Keratinocyte (primary cell): Measurements from ENCODE around the gene ZSWIM9. TPM values are rescaled to one million over a fixed set of nuclear protein-coding genes. Genes with fewer than 3 reads are reported as not detected.
A peak's percentile ranks its signal among the peaks of the same experiment; 100 is the strongest.

Experiments used
- DNase-seq: peaks from one replicate; pipeline ENCODE4 v3.0.0-alpha.2; 2011; ENCODE audit warnings: low read depth, missing footprints, low spot score
- FAIRE-seq: peaks from 2 replicates; lab custom pipeline; 2011; peaks lifted over from hg19 to GRCh38; lab: Jason Lieb, UNC
- H2AFZ ChIP-seq: 2 replicates; pipeline ENCODE4 v1.6.0; 2012; ENCODE audit warnings: low read length, control low read depth, inconsistent platforms; ENCODE audit not compliant: control insufficient read depth
- H3K27ac ChIP-seq: 2 replicates; pipeline ENCODE4 v1.5.1; 2011; ENCODE audit warnings: low read length; ENCODE audit not compliant: control insufficient read depth, insufficient read depth
- H3K27me3 ChIP-seq: 3 replicates; pipeline ENCODE4 v1.6.0; 2011; ENCODE audit warnings: low read length; ENCODE audit not compliant: control insufficient read depth, insufficient read depth; ENCODE audit errors: extremely low read depth
- H3K36me3 ChIP-seq, 2 experiments: 2 replicates in 1 of 2; 3 replicates in 1 of 2; pipeline ENCODE4 v1.5.1; 2011; ENCODE audit warnings: low read length in 2 of 2, mild to moderate bottlenecking in 1 of 2; ENCODE audit not compliant: control insufficient read depth in 2 of 2, insufficient read depth in 2 of 2; ENCODE audit errors: extremely low read depth in 1 of 2
- H3K4me1 ChIP-seq: 3 replicates; pipeline ENCODE4 v1.5.1; 2011; ENCODE audit warnings: low read length; ENCODE audit not compliant: control insufficient read depth, insufficient read depth; ENCODE audit errors: extremely low read depth
- H3K4me2 ChIP-seq: 3 replicates; pipeline ENCODE4 v1.6.0; 2011; ENCODE audit warnings: low read depth, low read length; ENCODE audit not compliant: control insufficient read depth, insufficient read depth; ENCODE audit errors: extremely low read depth
- H3K4me3 ChIP-seq, 3 experiments: fragments of 200-600 bp in 1 of 3; sonication (generic) in 1 of 3; 2 replicates in 2 of 3; 3 replicates in 1 of 3; pipeline ENCODE4 v1.5.1; 2011 to 2016; ENCODE audit warnings: low read length in 3 of 3, mild to moderate bottlenecking in 3 of 3, control low read depth in 2 of 3, inconsistent platforms in 1 of 3, low read depth in 1 of 3, mixed read lengths in 1 of 3, mixed run types in 1 of 3, moderate library complexity in 1 of 3; ENCODE audit not compliant: control insufficient read depth in 2 of 3, insufficient read depth in 2 of 3; ENCODE audit errors: extremely low read depth in 1 of 3
- H3K79me2 ChIP-seq: 2 replicates; pipeline ENCODE4 v1.6.0; 2012; ENCODE audit warnings: low read length; ENCODE audit not compliant: control insufficient read depth, insufficient read depth
- H3K9ac ChIP-seq: 3 replicates; pipeline ENCODE4 v1.6.0; 2011; ENCODE audit warnings: low read length; ENCODE audit not compliant: control insufficient read depth, insufficient read depth; ENCODE audit errors: extremely low read depth
- H3K9me1 ChIP-seq: 3 replicates; pipeline ENCODE4 v1.6.0; 2011; ENCODE audit warnings: low read length; ENCODE audit not compliant: control insufficient read depth, insufficient read depth; ENCODE audit errors: extremely low read depth
- H3K9me3 ChIP-seq: 2 replicates; pipeline ENCODE4 v1.5.1; 2012; ENCODE audit warnings: low read depth, low read length; ENCODE audit not compliant: control insufficient read depth
- H4K20me1 ChIP-seq: 3 replicates; pipeline ENCODE4 v1.6.0; 2011; ENCODE audit warnings: low read length; ENCODE audit not compliant: control insufficient read depth, insufficient read depth; ENCODE audit errors: extremely low read depth
- EZH2 ChIP-seq: IDR thresholded peaks from one replicate; pipeline ENCODE4 v1.6.1; 2012; ENCODE audit warnings: inconsistent platforms, mild to moderate bottlenecking, low read length, moderate library complexity
- dilution Hi-C: fragments of 300-500 bp; cut with MboI; formaldehyde crosslinking; loops from one replicate; pipeline ENCODE4 v1.7.0; 2020; ENCODE audit warnings: low sequenced_read_pairs; ENCODE audit not compliant: extremely low pct_ligation_motif_present
- polyA plus RNA-seq, 5 experiments: library from polyadenylated mRNA; depleted of rRNA in 3 of 5; stranded (reverse) in 3 of 5; stranded (forward) in 1 of 5; unstranded in 1 of 5; fragments of >200 nt; gene quantifications; 1 replicate in 1 of 5; 2 replicates in 3 of 5; 3 replicates in 1 of 5; pipeline versions ENCODE4 v1.2.1 to v1.2.3, GENCODE V29; 2011 to 2012; ENCODE audit warnings: missing spikeins in 2 of 5, low read depth in 1 of 5, low replicate concordance in 1 of 5
- TF ChIP-seq, protein P1 (sequence below), 3 experiments: IDR thresholded peaks in 1 of 3; conservative IDR thresholded peaks in 1 of 3; optimal IDR thresholded peaks in 1 of 3; 2 replicates in 2 of 3; 3 replicates in 1 of 3; pipeline versions ENCODE3 to v1.5.1; 2011; ENCODE audit warnings: low read length in 3 of 3, mild to moderate bottlenecking in 3 of 3, moderate library complexity in 2 of 3, control low read depth in 1 of 3, inconsistent platforms in 1 of 3; ENCODE audit not compliant: insufficient read depth in 2 of 3; ENCODE audit errors: extremely low read depth in 1 of 3

The ZSWIM9 gene
- polyA plus RNA-seq, 1 donor (not counting 4 experiments of a cell fraction or from before 2014, with no cell fraction given) = 0.46 TPM

GRCh38 chr19:48190885-48191284, 20.4 kb downstream of the ZSWIM9 start:
- H3K4me2 ChIP-seq = peak overlapping the region; percentile 4
- no peaks in the 10 kb centered on the region for H3K9me1 ChIP-seq
- no peak overlapping the region for H3K4me3 ChIP-seq
- peaks cover 0 to 1% of the 10 kb centered on the region in 2 experiments for H3K36me3 ChIP-seq
- dilution Hi-C loops = no loop called here
- peak overlapping the region; percentile 0 for H3K27ac ChIP-seq
- no peaks in the 10 kb centered on the region for H3K79me2 ChIP-seq
- H2AFZ ChIP-seq = no peak overlapping the region
- H3K4me1 ChIP-seq = no peaks in the 10 kb centered on the region
- H3K27me3 ChIP-seq = no peaks in the 10 kb centered on the region
- H4K20me1 ChIP-seq = no peaks in the 10 kb centered on the region
- no peak for FAIRE-seq
- no peak for TF ChIP-seq EZH2
- TF ChIP-seq, protein P1, sequence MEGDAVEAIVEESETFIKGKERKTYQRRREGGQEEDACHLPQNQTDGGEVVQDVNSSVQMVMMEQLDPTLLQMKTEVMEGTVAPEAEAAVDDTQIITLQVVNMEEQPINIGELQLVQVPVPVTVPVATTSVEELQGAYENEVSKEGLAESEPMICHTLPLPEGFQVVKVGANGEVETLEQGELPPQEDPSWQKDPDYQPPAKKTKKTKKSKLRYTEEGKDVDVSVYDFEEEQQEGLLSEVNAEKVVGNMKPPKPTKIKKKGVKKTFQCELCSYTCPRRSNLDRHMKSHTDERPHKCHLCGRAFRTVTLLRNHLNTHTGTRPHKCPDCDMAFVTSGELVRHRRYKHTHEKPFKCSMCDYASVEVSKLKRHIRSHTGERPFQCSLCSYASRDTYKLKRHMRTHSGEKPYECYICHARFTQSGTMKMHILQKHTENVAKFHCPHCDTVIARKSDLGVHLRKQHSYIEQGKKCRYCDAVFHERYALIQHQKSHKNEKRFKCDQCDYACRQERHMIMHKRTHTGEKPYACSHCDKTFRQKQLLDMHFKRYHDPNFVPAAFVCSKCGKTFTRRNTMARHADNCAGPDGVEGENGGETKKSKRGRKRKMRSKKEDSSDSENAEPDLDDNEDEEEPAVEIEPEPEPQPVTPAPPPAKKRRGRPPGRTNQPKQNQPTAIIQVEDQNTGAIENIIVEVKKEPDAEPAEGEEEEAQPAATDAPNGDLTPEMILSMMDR (optimal IDR thresholded peaks at IDR 0.05 in 1 of 3, IDR thresholded peaks at IDR 0.05 in 1 of 3, conservative IDR thresholded peaks at IDR 0.05 in 1 of 3; ENCODE audit: extremely low read depth in 1 of 3, insufficient read depth in 2 of 3, low read length in 3 of 3) = no peak
- no peaks in the 10 kb centered on the region for H3K9me3 ChIP-seq
- no peak overlapping the region for H3K9ac ChIP-seq
- no peak for DNase-seq

DNA sequence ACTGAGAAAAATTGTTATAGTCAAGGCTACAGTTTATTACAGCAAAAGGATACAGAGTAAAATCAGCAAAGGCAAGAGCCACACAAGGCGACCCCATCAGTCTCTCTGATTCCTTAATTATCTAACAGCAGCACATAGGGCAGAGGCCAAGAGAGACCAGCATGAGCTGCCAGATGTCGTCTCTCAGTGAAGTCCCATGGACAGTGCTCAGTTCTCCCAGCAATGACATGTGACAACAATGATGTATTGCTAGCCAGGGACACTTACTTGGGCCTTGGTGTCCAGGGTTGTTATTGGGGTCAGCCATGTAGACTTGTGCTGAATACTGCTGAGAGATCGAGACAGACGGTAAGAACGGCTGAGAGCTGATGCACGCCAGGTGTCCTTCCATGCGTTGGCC, 22.3 kb downstream of the ZSWIM9 start:
- no peak overlapping the region for H3K9ac ChIP-seq
- no peak overlapping the region for H3K4me2 ChIP-seq
- no peak overlapping the region for H3K27ac ChIP-seq
- H3K4me3 ChIP-seq = no peak overlapping the region
- TF ChIP-seq, protein P1 (optimal IDR thresholded peaks at IDR 0.05 in 1 of 3, IDR thresholded peaks at IDR 0.05 in 1 of 3, conservative IDR thresholded peaks at IDR 0.05 in 1 of 3; ENCODE audit: extremely low read depth in 1 of 3, insufficient read depth in 2 of 3, low read length in 3 of 3) = no peak
- TF ChIP-seq EZH2 = no peak
- H3K79me2 ChIP-seq = no peaks in the 10 kb centered on the region
- H3K27me3 ChIP-seq = no peaks in the 10 kb centered on the region
- dilution Hi-C loops = no loop called here
- no peaks in the 10 kb centered on the region for H4K20me1 ChIP-seq
- no peaks in the 10 kb centered on the region for H3K4me1 ChIP-seq
- H2AFZ ChIP-seq = no peak overlapping the region
- DNase-seq (no peak), FAIRE-seq (no peak)
- H3K9me1 ChIP-seq = no peaks in the 10 kb centered on the region
- H3K9me3 ChIP-seq = no peaks in the 10 kb centered on the region
- H3K36me3 ChIP-seq = peaks cover 0 to 1% of the 10 kb centered on the region in 2 experiments
